HG02885 (cell line): ENCODE measurements around the gene C22orf31.
"Not testable (repeated sequence)": the region's sequence is repeated elsewhere in the genome, so short reads cannot be mapped to it uniquely, and the experiment has no call there.

Experiments used
- ATAC-seq: cut with Tn5 transposase; IDR thresholded peaks from one replicate; pipeline ENCODE4 v1.9.1; 2021; ENCODE audit warnings: mild to moderate bottlenecking; ENCODE audit not compliant: unreplicated experiment, poor library complexity

Gene C22orf31

GRCh38 chr22:29061773-29062172, at the start of gene C22orf31:
C22orf31 (minus strand) TSS chr22:29061831; CDS start chr22:29061792, 39 bp downstream.
- no peak for ATAC-seq

GRCh38 chr22:29110946-29111345, 49.3 kb upstream of the C22orf31 start:
- no peak for ATAC-seq

- ATAC-seq: no peak
Observed at GRCh38 chr22:29109822-29110221, 48.2 kb upstream of the C22orf31 start.

- no peak for ATAC-seq
Observed at GRCh38 chr22:29108137-29108536, 46.5 kb upstream of the C22orf31 start.

- ATAC-seq: no peak
Observed at GRCh38 chr22:29106839-29107238, 45.2 kb upstream of the C22orf31 start.

- no peak for ATAC-seq
Observed at GRCh38 chr22:29105468-29105867, 43.8 kb upstream of the C22orf31 start.

GRCh38 chr22:29103121-29103520, 41.5 kb upstream of the C22orf31 start:
- no peak for ATAC-seq

GRCh38 chr22:29102300-29102699, 40.7 kb upstream of the C22orf31 start:
- ATAC-seq: no peak

GRCh38 chr22:29098296-29098695, 36.7 kb upstream of the C22orf31 start:
- no peak for ATAC-seq

- no peak for ATAC-seq
Observed at GRCh38 chr22:29096736-29097669, 35.4 kb upstream of the C22orf31 start.

- no peak for ATAC-seq
Observed at GRCh38 chr22:29095459-29095858, 33.8 kb upstream of the C22orf31 start.

- ATAC-seq: no peak
Observed at GRCh38 chr22:29093501-29094300, 32.1 kb upstream of the C22orf31 start.

- ATAC-seq: no peak
Observed at GRCh38 chr22:29093030-29093429, 31.4 kb upstream of the C22orf31 start.

- no peak for ATAC-seq
Observed at GRCh38 chr22:29092243-29092642, 30.6 kb upstream of the C22orf31 start.

- ATAC-seq: no peak
Observed at GRCh38 chr22:29090039-29090438, 28.4 kb upstream of the C22orf31 start.

- no peak for ATAC-seq
Observed at GRCh38 chr22:29089507-29089906, 27.9 kb upstream of the C22orf31 start.

GRCh38 chr22:29088809-29089208, 27.2 kb upstream of the C22orf31 start:
- ATAC-seq: no peak

- no peak for ATAC-seq
Observed at GRCh38 chr22:29087012-29087411, 25.4 kb upstream of the C22orf31 start.

- ATAC-seq: no peak
Observed at GRCh38 chr22:29083933-29084591, 22.4 kb upstream of the C22orf31 start.

- ATAC-seq: not testable (repeated sequence)
Observed at GRCh38 chr22:29083576-29083932, 21.9 kb upstream of the C22orf31 start.
